SK-N-SH (cell line): ENCODE data around the gene BSN. TPM values are rescaled to one million over a fixed set of nuclear protein-coding genes. Genes with fewer than 3 reads are reported as not detected.

Experiments used
- CTCF ChIA-PET: fragments of 300-600, 350-600 bp; formaldehyde crosslinking; extraction: SDS; loops from one replicate; lab custom pipeline; 2021; lab: Yijun Ruan, JAX
- POLR2A ChIA-PET: fragments of 350-600 bp; sonication (Branson Sonifier 250); formaldehyde crosslinking; extraction: SDS; loops from one replicate; lab custom pipeline; 2020; ENCODE audit warnings: antibody characterized with exemption, inconsistent platforms; lab: Yijun Ruan, JAX
- DNase-seq: peaks from one replicate; pipeline ENCODE4 v3.0.0; 2012
- H2AFZ ChIP-seq: fragments of 200-600 bp; sonication (generic); 2 replicates; pipeline ENCODE4 v1.8.1; 2016; ENCODE audit warnings: antibody characterized with exemption, mild to moderate bottlenecking, low read depth
- H3F3A ChIP-seq: fragments of 200-600 bp; sonication (generic); replicated peaks from 2 replicates; pipeline ENCODE3; 2016; ENCODE audit warnings: antibody characterized with exemption, mild to moderate bottlenecking; ENCODE audit not compliant: insufficient read depth
- H3K27ac ChIP-seq, 2 experiments: fragments of 200-500 bp in 1 of 2; fragments of 200-600 bp in 1 of 2; sonication (Bioruptor generic) in 1 of 2; sonication (generic), shearing (Covaris generic) in 1 of 2; 2 replicates each; pipeline versions ENCODE4 v1.5.1 to v1.6.1; 2014 to 2016; ENCODE audit warnings: low read depth in 2 of 2, inconsistent platforms in 1 of 2, low read length in 1 of 2, mild to moderate bottlenecking in 1 of 2, mixed read lengths in 1 of 2
- H3K27me3 ChIP-seq: fragments of 200-600 bp; sonication (generic), shearing (Covaris generic); 2 replicates; pipeline ENCODE4 v1.6.1; 2016; ENCODE audit warnings: mixed run types; ENCODE audit not compliant: insufficient read depth
- H3K36me3 ChIP-seq, 2 experiments: fragments of 200-500 bp in 1 of 2; fragments of 200-600 bp in 1 of 2; sonication (Bioruptor generic) in 1 of 2; sonication (generic) in 1 of 2; replicated peaks in 1 of 2; 2 replicates each; pipeline versions ENCODE3 to v1.5.1; 2014 to 2016; ENCODE audit warnings: low read length in 1 of 2, mild to moderate bottlenecking in 1 of 2; ENCODE audit not compliant: insufficient read depth in 2 of 2, control insufficient read depth in 1 of 2
- H3K4me1 ChIP-seq, 2 experiments: fragments of 200-500 bp in 1 of 2; fragments of 200-600 bp in 1 of 2; sonication (Bioruptor generic) in 1 of 2; sonication (generic), shearing (Covaris generic) in 1 of 2; 2 replicates each; pipeline versions ENCODE4 v1.5.1 to v1.6.1; 2014 to 2016; ENCODE audit warnings: low read depth in 1 of 2, low read length in 1 of 2, mixed run types in 1 of 2; ENCODE audit not compliant: insufficient read depth in 2 of 2, control insufficient read depth in 1 of 2
- H3K4me2 ChIP-seq: fragments of 200-600 bp; sonication (generic), shearing (Covaris generic); 2 replicates; pipeline ENCODE4 v1.6.1; 2017; ENCODE audit warnings: mixed run types
- H3K4me3 ChIP-seq, 2 experiments: fragments of 200-500 bp in 1 of 2; fragments of 200-600 bp in 1 of 2; sonication (Bioruptor generic) in 1 of 2; sonication (generic), shearing (Covaris generic) in 1 of 2; 2 replicates each; pipeline versions ENCODE4 v1.5.1 to v1.8.1; 2014 to 2016; ENCODE audit warnings: low read depth in 2 of 2, inconsistent platforms in 1 of 2, low read length in 1 of 2, mild to moderate bottlenecking in 1 of 2, mixed read lengths in 1 of 2, moderate library complexity in 1 of 2
- H3K79me2 ChIP-seq: fragments of 200-600 bp; sonication (generic); 2 replicates; pipeline ENCODE4 v1.8.1; 2017; ENCODE audit warnings: mild to moderate bottlenecking; ENCODE audit not compliant: insufficient read depth
- H3K9ac ChIP-seq: fragments of 200-600 bp; sonication (generic); 2 replicates; pipeline ENCODE4 v1.6.1; 2017; ENCODE audit warnings: mixed run types
- H3K9me2 ChIP-seq: fragments of 200-600 bp; sonication (generic); 2 replicates; pipeline ENCODE4 v1.6.1; 2017; ENCODE audit warnings: mixed run types
- H3K9me3 ChIP-seq: fragments of 200-600 bp; sonication (generic); 2 replicates; pipeline ENCODE4 v1.6.1; 2017; ENCODE audit warnings: mixed run types, mild to moderate bottlenecking, moderate library complexity
- H4K20me1 ChIP-seq: fragments of 200-600 bp; sonication (generic); 2 replicates; pipeline ENCODE4 v1.6.1; 2017; ENCODE audit warnings: mild to moderate bottlenecking, mixed run types; ENCODE audit not compliant: insufficient read depth
- CTCF ChIP-seq: fragments of 200-600 bp; sonication (generic); IDR thresholded peaks from 2 replicates; pipeline ENCODE4 v1.6.1; 2017; ENCODE audit warnings: antibody characterized with exemption, mild to moderate bottlenecking, moderate library complexity
- EP300 ChIP-seq, 2 experiments: IDR thresholded peaks; 2 replicates each; pipeline versions ENCODE4 v1.4.0 to v1.6.1; 2012; ENCODE audit warnings: borderline replicate concordance in 1 of 2, low read depth in 1 of 2, low read length in 1 of 2
- EZH2phosphoT487 ChIP-seq: fragments of 200-600 bp; sonication (generic); IDR thresholded peaks from 2 replicates; pipeline ENCODE4 v1.6.1; 2017; ENCODE audit warnings: low read depth, mixed run types, mild to moderate bottlenecking, antibody characterized with exemption, moderate library complexity, borderline replicate concordance
- FOSL2 ChIP-seq: IDR thresholded peaks from 2 replicates; pipeline ENCODE4 v1.4.0; 2012; ENCODE audit warnings: low read depth, mild to moderate bottlenecking, moderate library complexity, borderline replicate concordance
- FOXJ3 ChIP-seq: sonication (generic); formaldehyde crosslinking; IDR thresholded peaks from 2 replicates; pipeline ENCODE4 v1.5.1; 2020; ENCODE audit warnings: mild to moderate bottlenecking, missing genetic modification reagents
- FOXM1 ChIP-seq: IDR thresholded peaks from 2 replicates; pipeline ENCODE4 v1.4.0; 2012; ENCODE audit warnings: low read depth, mild to moderate bottlenecking
- GABPA ChIP-seq: IDR thresholded peaks from 2 replicates; pipeline ENCODE4 v1.4.0; 2012; ENCODE audit warnings: low read depth, mild to moderate bottlenecking
- GATA2 ChIP-seq: sonication (generic); formaldehyde crosslinking; IDR thresholded peaks from 2 replicates; pipeline ENCODE4 v1.5.0; 2020; ENCODE audit warnings: mild to moderate bottlenecking, missing genetic modification reagents
- IRF3 ChIP-seq: fragments of 150-350 bp; IDR thresholded peaks from 2 replicates; pipeline ENCODE4 v1.6.1; 2016; ENCODE audit warnings: mild to moderate bottlenecking, low read depth, low read length
- NFIC ChIP-seq: IDR thresholded peaks from 2 replicates; pipeline ENCODE4 v1.4.0; 2012; ENCODE audit warnings: borderline replicate concordance
- NRF1 ChIP-seq: IDR thresholded peaks from 2 replicates; pipeline ENCODE4 v1.6.1; 2012; ENCODE audit warnings: low read depth, mild to moderate bottlenecking, low read length
- POLR2AphosphoS5 ChIP-seq: IDR thresholded peaks from 2 replicates; pipeline ENCODE4 v1.6.1; 2012; ENCODE audit warnings: low read depth, low read length
- RAD21 ChIP-seq: IDR thresholded peaks from 2 replicates; pipeline ENCODE4 v1.6.1; 2012; ENCODE audit warnings: mild to moderate bottlenecking, low read length
- RCOR1 ChIP-seq: fragments of 150-350 bp; IDR thresholded peaks from 2 replicates; pipeline ENCODE4 v1.6.1; 2017; ENCODE audit warnings: antibody characterized with exemption, low read length
- RFX5 ChIP-seq: IDR thresholded peaks from 2 replicates; pipeline ENCODE4 v1.6.1; 2012; ENCODE audit warnings: mild to moderate bottlenecking, improper control_type of control experiment, low read length
- YY1 ChIP-seq: IDR thresholded peaks from 2 replicates; pipeline ENCODE4 v1.4.0; 2012; ENCODE audit warnings: low read depth, mild to moderate bottlenecking
- WGBS: methylation state at CpG from one replicate; pipeline ENCODE4 v1.1.6; 2017; ENCODE audit warnings: low lambda C conversion rate; 5-methylcytosine and 5-hydroxymethylcytosine counted together
- polyA plus RNA-seq, 3 experiments: library from polyadenylated mRNA; depleted of rRNA; stranded (reverse); fragments of >200 nt; gene quantifications; 2 replicates each; pipeline ENCODE4 v1.2.3, GENCODE V29; 2012
- TF ChIP-seq, protein P1 (sequence below): IDR thresholded peaks from 2 replicates; pipeline ENCODE4; 2012
- TF ChIP-seq, protein P2 (sequence below): IDR thresholded peaks from 2 replicates; pipeline ENCODE4 v1.4.0; 2012; ENCODE audit warnings: low read depth, borderline replicate concordance
- TF ChIP-seq, protein P3 (sequence below): fragments of 150-350 bp; IDR thresholded peaks from 2 replicates; pipeline ENCODE4 v1.6.1; 2017; ENCODE audit warnings: antibody characterized with exemption, low read length, low read depth, borderline replicate concordance

The BSN gene
- polyA plus RNA-seq, 1 of the 3 experiments (the other 2 are of a cell fraction), result 0.07 TPM

DNA sequence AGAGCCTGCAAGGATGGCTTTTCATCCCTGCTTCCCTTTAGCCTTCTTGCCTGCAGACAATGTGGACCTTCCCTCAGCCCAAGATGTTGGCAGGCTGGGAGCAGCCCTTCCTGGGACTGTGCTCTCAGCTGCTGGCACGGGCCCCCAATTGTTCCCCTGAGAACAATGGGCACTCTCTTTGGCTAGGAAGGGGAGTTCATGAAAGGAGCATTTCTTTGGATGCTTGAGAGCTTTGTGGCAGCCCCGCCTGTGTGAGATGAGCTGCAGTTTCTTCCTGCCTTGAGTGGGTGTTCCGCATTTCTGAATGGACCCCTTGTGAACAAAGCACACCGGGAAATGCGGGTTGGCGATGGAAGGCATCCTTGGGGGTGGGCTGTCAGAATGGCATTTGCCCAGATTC lies 35.0 kb upstream of the BSN start:
- H3K9ac ChIP-seq, result no peak overlapping the region
- no peak overlapping the region for H3K27ac ChIP-seq
- no peaks in the 10 kb centered on the region for H3K27me3 ChIP-seq
- no peak overlapping the region for H3K4me3 ChIP-seq
- peaks cover 0 to 4% of the 10 kb centered on the region in 2 experiments; a peak in 1 of 4 replicates for H3K4me1 ChIP-seq
- no peak for DNase-seq
- TF ChIP-seq, protein P1, sequence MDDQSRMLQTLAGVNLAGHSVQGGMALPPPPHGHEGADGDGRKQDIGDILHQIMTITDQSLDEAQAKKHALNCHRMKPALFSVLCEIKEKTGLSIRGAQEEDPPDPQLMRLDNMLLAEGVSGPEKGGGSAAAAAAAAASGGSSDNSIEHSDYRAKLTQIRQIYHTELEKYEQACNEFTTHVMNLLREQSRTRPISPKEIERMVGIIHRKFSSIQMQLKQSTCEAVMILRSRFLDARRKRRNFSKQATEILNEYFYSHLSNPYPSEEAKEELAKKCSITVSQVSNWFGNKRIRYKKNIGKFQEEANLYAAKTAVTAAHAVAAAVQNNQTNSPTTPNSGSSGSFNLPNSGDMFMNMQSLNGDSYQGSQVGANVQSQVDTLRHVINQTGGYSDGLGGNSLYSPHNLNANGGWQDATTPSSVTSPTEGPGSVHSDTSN, result no peak
- H3K36me3 ChIP-seq, result peaks cover 11 to 13% of the 10 kb centered on the region in 2 experiments
- POLR2A ChIA-PET, result no interaction called here
- no peak overlapping the region for H2AFZ ChIP-seq
- H3F3A ChIP-seq, result no peaks in the 10 kb centered on the region
- 97% methylated on average over 6 of the region's 6 CpGs for WGBS
- H3K9me2 ChIP-seq, result no peaks in the 10 kb centered on the region
- H3K4me2 ChIP-seq, result no peak overlapping the region
- CTCF ChIA-PET, result interaction anchor here (1.3 to 2.4 kb wide), 2 partner anchors 20 kb away, joined by 6 to 16 read pairs; no protein-coding TSS in a partner anchor
- 0 out of 2 replicates have a peak, but pooled peaks cover 7% of the 10 kb centered on the region for H3K79me2 ChIP-seq
- no peaks in the 10 kb centered on the region for H4K20me1 ChIP-seq
- no peaks in the 10 kb centered on the region for H3K9me3 ChIP-seq

GRCh38 chr3:49519916-49520385 lies 34.3 kb upstream of the BSN start:
- H3K9me3 ChIP-seq, result no peaks in the 10 kb centered on the region
- CTCF ChIA-PET, result interaction anchor here (2.4 kb wide), 1 partner anchor 19 kb away, joined by 16 read pairs; no protein-coding TSS in a partner anchor
- H3K9ac ChIP-seq, result no peak overlapping the region
- H3K79me2 ChIP-seq, result 0 out of 2 replicates have a peak, but pooled peaks cover 7% of the 10 kb centered on the region
- H3K4me1 ChIP-seq, result peaks cover 0 to 4% of the 10 kb centered on the region in 2 experiments; a peak in 1 of 4 replicates
- H3K27me3 ChIP-seq, result no peaks in the 10 kb centered on the region
- no peak overlapping the region for H3K4me3 ChIP-seq
- WGBS, result 86% methylated on average over 1 of the region's 2 CpGs
- H4K20me1 ChIP-seq, result no peaks in the 10 kb centered on the region
- H3K4me2 ChIP-seq, result no peak overlapping the region
- DNase-seq, result no peak
- H3K36me3 ChIP-seq, result peaks cover 11 to 13% of the 10 kb centered on the region in 2 experiments
- H3K9me2 ChIP-seq, result no peaks in the 10 kb centered on the region
- POLR2A ChIA-PET, result no interaction called here
- H2AFZ ChIP-seq, result no peak overlapping the region
- H3F3A ChIP-seq, result no peaks in the 10 kb centered on the region
- no peak overlapping the region; a peak in 1 of 4 replicates for H3K27ac ChIP-seq
- TF ChIP-seq GABPA (no peak), FOXM1 (no peak), FOXJ3 (CRISPR knock-in tag) (no peak), FOSL2 (no peak), GATA2 (CRISPR knock-in tag) (no peak), NFIC (no peak), RFX5 (no peak), NRF1 (no peak), RAD21 (no peak), EZH2phosphoT487 (no peak), IRF3 (no peak), EP300 (IDR thresholded peaks at IDR 0.05; ENCODE audit: borderline replicate concordance in 1 of 2, low read depth in 1 of 2, low read length in 1 of 2) (no peak), YY1 (no peak), RCOR1 (no peak), CTCF (no peak), POLR2AphosphoS5 (no peak)
- TF ChIP-seq, protein P2, sequence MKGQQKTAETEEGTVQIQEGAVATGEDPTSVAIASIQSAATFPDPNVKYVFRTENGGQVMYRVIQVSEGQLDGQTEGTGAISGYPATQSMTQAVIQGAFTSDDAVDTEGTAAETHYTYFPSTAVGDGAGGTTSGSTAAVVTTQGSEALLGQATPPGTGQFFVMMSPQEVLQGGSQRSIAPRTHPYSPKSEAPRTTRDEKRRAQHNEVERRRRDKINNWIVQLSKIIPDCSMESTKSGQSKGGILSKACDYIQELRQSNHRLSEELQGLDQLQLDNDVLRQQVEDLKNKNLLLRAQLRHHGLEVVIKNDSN, result no peak
- TF ChIP-seq, protein P3, sequence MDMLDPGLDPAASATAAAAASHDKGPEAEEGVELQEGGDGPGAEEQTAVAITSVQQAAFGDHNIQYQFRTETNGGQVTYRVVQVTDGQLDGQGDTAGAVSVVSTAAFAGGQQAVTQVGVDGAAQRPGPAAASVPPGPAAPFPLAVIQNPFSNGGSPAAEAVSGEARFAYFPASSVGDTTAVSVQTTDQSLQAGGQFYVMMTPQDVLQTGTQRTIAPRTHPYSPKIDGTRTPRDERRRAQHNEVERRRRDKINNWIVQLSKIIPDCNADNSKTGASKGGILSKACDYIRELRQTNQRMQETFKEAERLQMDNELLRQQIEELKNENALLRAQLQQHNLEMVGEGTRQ, result no peak
- TF ChIP-seq, protein P1, result no peak
